SK-N-MC (cell line): ENCODE measurements around the gene NTPCR.

ENCODE experiments used
- DNase-seq: peaks from one replicate; pipeline ENCODE4 v3.0.0-alpha.2; 2011; ENCODE audit warnings: low read depth, low spot score
- H3K27ac ChIP-seq: fragments of 200-600 bp; sonication (generic); 2 replicates; pipeline ENCODE4 v1.5.1; 2016; ENCODE audit warnings: mixed run types
- H3K36me3 ChIP-seq: fragments of 200-600 bp; sonication (generic); 2 replicates; pipeline ENCODE4 v1.6.1; 2017; ENCODE audit warnings: antibody characterized with exemption, low read length, mixed read lengths; ENCODE audit not compliant: insufficient read depth
- H3K4me3 ChIP-seq: fragments of 200-600 bp; sonication (generic); 2 replicates; pipeline ENCODE4 v1.5.1; 2016
- H3K9ac ChIP-seq: fragments of 200-600 bp; sonication (generic); 2 replicates; pipeline ENCODE4 v1.8.0; 2017; ENCODE audit warnings: mixed run types, mixed read lengths; ENCODE audit not compliant: insufficient read length
- H3K9me3 ChIP-seq: fragments of 200-600 bp; sonication (generic); 2 replicates; pipeline ENCODE4 v1.6.1; 2017; ENCODE audit warnings: low read depth, mild to moderate bottlenecking, antibody characterized with exemption, low read length, moderate library complexity, mixed read lengths
- EZH2 ChIP-seq: fragments of 200-600 bp; sonication (generic); IDR thresholded peaks from one replicate; pipeline ENCODE4 v1.6.1; 2017; ENCODE audit warnings: antibody characterized with exemption
- FOXP2 ChIP-seq: optimal IDR thresholded peaks from 2 replicates; pipeline ENCODE3; 2011; ENCODE audit warnings: mild to moderate bottlenecking, moderate library complexity; ENCODE audit not compliant: insufficient read depth; ENCODE audit errors: extremely low read length, control extremely low read depth
- POLR2AphosphoS5 ChIP-seq: IDR thresholded peaks from 2 replicates; pipeline ENCODE4 v1.6.1; 2012; ENCODE audit warnings: mild to moderate bottlenecking, low read depth, low read length, borderline replicate concordance

The NTPCR gene

DNA sequence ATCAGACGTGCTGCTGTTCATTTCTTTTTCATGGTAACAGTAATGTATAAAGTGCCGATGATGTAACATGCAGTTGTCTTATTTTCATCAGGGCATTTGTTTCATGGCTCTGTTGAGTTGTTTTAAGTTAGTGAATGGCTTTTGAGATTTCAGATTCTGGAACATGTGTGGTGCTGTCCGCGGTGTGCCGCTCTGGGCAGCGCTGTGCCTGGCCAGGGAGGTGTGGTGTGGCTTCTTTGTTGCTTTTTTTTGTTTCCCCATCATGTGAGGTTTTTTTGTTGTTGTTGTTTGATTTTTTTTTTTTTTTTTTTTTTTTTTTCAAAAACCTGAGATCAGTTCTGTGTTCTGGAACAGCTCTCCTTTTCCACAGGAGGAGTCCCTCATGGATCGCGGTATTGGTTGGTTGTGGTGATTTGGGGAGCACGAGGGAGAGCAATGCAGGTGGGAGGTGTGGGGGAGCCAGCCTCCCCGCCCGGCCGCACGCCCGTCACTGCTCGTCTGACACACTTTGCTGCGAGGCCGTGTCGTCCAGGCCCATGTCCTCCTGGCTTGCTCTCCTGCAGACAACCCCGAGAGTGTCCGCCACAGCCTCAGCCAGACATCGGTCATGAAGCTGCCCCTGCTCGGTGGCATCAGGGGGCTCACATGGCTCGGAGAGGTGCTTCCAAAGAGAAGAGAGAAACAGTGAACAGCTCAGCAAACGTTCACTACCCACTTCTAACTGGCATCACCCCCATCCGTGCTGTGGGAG lies 33.6 kb downstream of the NTPCR start:
- no peaks in the 10 kb centered on the region for H3K36me3 ChIP-seq
- no peak for DNase-seq
- H3K9me3 ChIP-seq = no peaks in the 10 kb centered on the region
- H3K4me3 ChIP-seq = no peak overlapping the region
- no peak overlapping the region for H3K9ac ChIP-seq
- no peak for TF ChIP-seq POLR2AphosphoS5
- TF ChIP-seq FOXP2 = no peak
- TF ChIP-seq EZH2 = no peak
- no peak overlapping the region for H3K27ac ChIP-seq

GRCh38 chr1:232984577-232985425 lies 34.4 kb downstream of the NTPCR start:
- Histone ChIP-seq H3K4me3 (no peak overlapping the region), H3K9ac (no peak overlapping the region), H3K36me3 (no peaks in the 10 kb centered on the region), H3K9me3 (no peaks in the 10 kb centered on the region), H3K27ac (no peak overlapping the region)
- no peak for DNase-seq
- TF ChIP-seq EZH2 (no peak), POLR2AphosphoS5 (no peak), FOXP2 (no peak)

DNA sequence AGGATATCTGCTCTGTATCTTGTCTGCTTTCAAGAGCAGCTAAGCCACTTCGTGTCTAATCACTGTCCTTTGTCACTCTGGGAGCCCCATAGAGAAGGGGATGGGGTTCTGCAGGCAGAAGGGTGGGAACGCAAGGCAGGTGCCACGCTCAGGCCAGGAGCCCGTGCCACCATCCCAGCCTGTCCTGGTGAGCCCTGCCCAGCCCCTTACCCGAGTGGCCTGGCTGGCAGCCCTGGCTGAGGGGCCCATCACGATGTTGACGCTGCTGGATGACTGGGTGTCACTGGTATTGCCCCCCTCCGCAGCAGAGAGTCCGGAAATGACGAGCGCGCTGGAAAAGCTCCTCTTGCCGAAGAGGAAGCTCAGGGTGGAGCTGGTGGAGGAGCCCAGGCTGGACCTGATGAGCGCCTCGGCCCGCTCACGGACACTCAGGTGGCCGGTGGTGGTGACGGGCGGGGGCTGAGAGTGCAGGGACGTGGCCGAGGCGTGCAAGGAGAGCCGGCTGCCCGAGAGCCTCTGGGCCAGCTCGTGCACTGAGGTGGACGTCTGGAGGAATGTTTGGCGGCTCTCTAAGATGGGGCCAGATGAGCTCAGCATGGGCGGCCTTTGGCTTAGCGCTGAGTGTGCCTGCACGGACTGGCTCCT lies 35.6 kb downstream of the NTPCR start:
- DNase-seq = no peak
- Histone ChIP-seq H3K9me3 (no peaks in the 10 kb centered on the region), H3K36me3 (no peaks in the 10 kb centered on the region), H3K4me3 (no peak overlapping the region), H3K27ac (no peak overlapping the region), H3K9ac (no peak overlapping the region)
- TF ChIP-seq FOXP2 (no peak), EZH2 (no peak), POLR2AphosphoS5 (no peak)

DNA sequence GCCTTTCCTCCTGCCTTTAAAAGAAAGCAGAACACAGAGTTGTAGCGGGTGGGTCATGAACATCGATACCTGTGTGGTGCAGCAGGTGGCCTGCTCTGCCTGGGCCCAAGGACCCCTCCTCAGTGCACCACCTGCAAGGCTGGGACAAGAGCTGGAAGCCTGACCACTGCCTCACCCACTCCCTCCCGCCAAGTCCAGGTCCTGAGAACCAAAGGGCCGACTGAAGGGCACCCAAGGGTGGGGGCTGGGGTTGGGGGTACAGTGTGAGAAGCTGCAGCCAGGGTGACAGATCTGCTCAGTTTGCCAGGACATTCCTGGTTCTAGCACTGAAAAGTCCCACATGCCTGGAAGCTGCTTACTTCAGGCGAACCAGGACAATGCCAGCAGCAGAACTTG lies 36.1 kb downstream of the NTPCR start:
- no peaks in the 10 kb centered on the region for H3K9me3 ChIP-seq
- no peak overlapping the region for H3K9ac ChIP-seq
- TF ChIP-seq POLR2AphosphoS5 (no peak), FOXP2 (no peak), EZH2 (no peak)
- no peak overlapping the region for H3K4me3 ChIP-seq
- H3K27ac ChIP-seq = no peak overlapping the region
- no peaks in the 10 kb centered on the region for H3K36me3 ChIP-seq
- DNase-seq = no peak

- Histone ChIP-seq H3K9me3 (no peaks in the 10 kb centered on the region), H3K9ac (no peak overlapping the region), H3K4me3 (no peak overlapping the region), H3K36me3 (no peaks in the 10 kb centered on the region), H3K27ac (no peak overlapping the region)
- TF ChIP-seq FOXP2 (no peak), EZH2 (no peak)
- no peak for DNase-seq
Observed at GRCh38 chr1:232987046-232987773, 36.8 kb downstream of the NTPCR start.

DNA sequence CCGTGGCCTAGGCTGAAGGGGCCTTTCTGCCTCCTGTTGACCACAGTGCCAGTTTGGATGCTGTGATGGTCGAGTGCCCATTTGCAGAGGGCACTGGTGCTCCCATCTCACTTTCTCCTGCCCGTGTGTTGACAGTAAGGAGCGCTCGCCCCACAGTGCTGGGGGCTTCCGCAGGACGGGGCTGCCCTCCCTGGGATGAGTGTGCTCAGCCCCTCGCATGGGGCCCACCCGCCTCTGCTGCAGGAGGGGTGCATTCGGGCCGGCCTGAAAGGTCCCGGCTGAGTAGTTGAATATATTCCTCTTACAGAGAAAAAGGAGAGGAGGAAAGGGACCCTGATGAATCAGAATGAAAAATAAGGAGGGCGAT lies 37.3 kb downstream of the NTPCR start:
- no peak overlapping the region for H3K9ac ChIP-seq
- TF ChIP-seq EZH2 = no peak
- TF ChIP-seq POLR2AphosphoS5 = no peak
- TF ChIP-seq FOXP2 = no peak

GRCh38 chr1:232988572-232989040 lies 38.2 kb downstream of the NTPCR start:
- no peak for DNase-seq

More for the DNA sequence above, 37.3 kb downstream of the NTPCR start:
- H3K4me3 ChIP-seq = no peak overlapping the region
- H3K36me3 ChIP-seq = no peaks in the 10 kb centered on the region
- H3K27ac ChIP-seq = no peak overlapping the region
- H3K9me3 ChIP-seq = no peaks in the 10 kb centered on the region
- no peak for DNase-seq

More at GRCh38 chr1:232988572-232989040, 38.2 kb downstream of the NTPCR start:
- Histone ChIP-seq H3K9me3 (no peaks in the 10 kb centered on the region), H3K9ac (no peak overlapping the region), H3K4me3 (no peak overlapping the region), H3K27ac (no peak overlapping the region), H3K36me3 (no peaks in the 10 kb centered on the region)
- TF ChIP-seq FOXP2 (no peak), EZH2 (no peak), POLR2AphosphoS5 (no peak)
